Neural crest cell (in vitro differentiated cells): Measurements from ENCODE around the gene MICALL1. TPM values are rescaled to one million over a fixed set of nuclear protein-coding genes. Genes with fewer than 3 reads are reported as not detected.

Source experiments
- DNase-seq: peaks from one replicate; pipeline ENCODE4 v3.0.0; 2021; ENCODE audit warnings: low read depth, mixed read lengths, low spot score
- H3K27ac Mint-ChIP-seq: one replicate; pipeline ENCODE4 v1.8.0; 2021; ENCODE audit warnings: mild to moderate bottlenecking, mixed read lengths; ENCODE audit not compliant: unreplicated experiment
- H3K27me3 Mint-ChIP-seq: 2 replicates; pipeline ENCODE4 v1.8.0; 2021; ENCODE audit warnings: low read depth, mild to moderate bottlenecking, mixed read lengths
- H3K36me3 Mint-ChIP-seq: 2 replicates; pipeline ENCODE4 v1.8.0; 2021; ENCODE audit warnings: low read depth, mild to moderate bottlenecking, mixed read lengths
- H3K4me1 Mint-ChIP-seq: 2 replicates; pipeline ENCODE4 v1.8.0; 2021; ENCODE audit warnings: mixed read lengths
- H3K4me3 Mint-ChIP-seq: one replicate; pipeline ENCODE4 v1.8.0; 2021; ENCODE audit warnings: mild to moderate bottlenecking, mixed read lengths
- H3K9me3 Mint-ChIP-seq: 2 replicates; pipeline ENCODE4 v1.8.0; 2021; ENCODE audit warnings: mixed read lengths
- CTCF ChIP-seq: fragments of 200-600 bp; sonication (generic); conservative IDR thresholded peaks from 2 replicates; pipeline ENCODE4 v1.5.0; 2021; ENCODE audit warnings: antibody characterized with exemption, mild to moderate bottlenecking
- total RNA-seq: library from RNA; stranded (reverse); gene quantifications from 2 replicates; pipeline ENCODE4 v1.2.1, GENCODE V29; 2021

MICALL1 gene
- total RNA-seq, 1 donor from 2014 or later = 49.1 TPM

GRCh38 chr22:37926358-37926757 is 20.3 kb downstream of the MICALL1 start:
- Mint-ChIP-seq H3K4me3 (no peak overlapping the region), H3K27ac (no peak overlapping the region), H3K36me3 (peaks cover 3% of the 10 kb centered on the region), H3K4me1 (no peaks in the 10 kb centered on the region), H3K9me3 (no peaks in the 10 kb centered on the region), H3K27me3 (no peaks in the 10 kb centered on the region)
- no peak for DNase-seq
- TF ChIP-seq CTCF = no peak

GRCh38 chr22:37926771-37927636 is 20.9 kb downstream of the MICALL1 start:
- Mint-ChIP-seq H3K4me1 (no peaks in the 10 kb centered on the region), H3K4me3 (no peak overlapping the region), H3K27me3 (no peaks in the 10 kb centered on the region), H3K27ac (no peak overlapping the region), H3K9me3 (no peaks in the 10 kb centered on the region), H3K36me3 (peaks cover 3% of the 10 kb centered on the region)
- no peak for DNase-seq
- TF ChIP-seq CTCF = no peak

- no peak for DNase-seq
- H3K27me3 Mint-ChIP-seq = no peaks in the 10 kb centered on the region
- no peaks in the 10 kb centered on the region for H3K9me3 Mint-ChIP-seq
- no peak overlapping the region for H3K27ac Mint-ChIP-seq
- H3K36me3 Mint-ChIP-seq = peaks cover 3% of the 10 kb centered on the region
- H3K4me3 Mint-ChIP-seq = no peak overlapping the region
- H3K4me1 Mint-ChIP-seq = no peaks in the 10 kb centered on the region
- TF ChIP-seq CTCF = no peak
Observed at GRCh38 chr22:37927637-37927936, 21.5 kb downstream of the MICALL1 start.

- DNase-seq = no peak
- Mint-ChIP-seq H3K27ac (no peak overlapping the region), H3K36me3 (peaks cover 6% of the 10 kb centered on the region), H3K4me3 (no peak overlapping the region), H3K9me3 (no peaks in the 10 kb centered on the region), H3K27me3 (no peaks in the 10 kb centered on the region), H3K4me1 (peaks cover 8% of the 10 kb centered on the region)
- TF ChIP-seq CTCF = no peak
Observed at GRCh38 chr22:37929390-37929789, 23.3 kb downstream of the MICALL1 start.

GRCh38 chr22:37930270-37930951 is 24.3 kb downstream of the MICALL1 start:
- Mint-ChIP-seq H3K9me3 (no peaks in the 10 kb centered on the region), H3K27me3 (no peaks in the 10 kb centered on the region), H3K4me3 (no peak overlapping the region), H3K4me1 (peaks cover 8% of the 10 kb centered on the region), H3K27ac (no peak overlapping the region), H3K36me3 (peaks cover 6% of the 10 kb centered on the region)
- TF ChIP-seq CTCF = peak; percentile 38
- no peak for DNase-seq
